B cell (primary cell): ENCODE measurements around the gene CMIP. TPM values are rescaled to one million over a fixed set of nuclear protein-coding genes. Genes with fewer than 3 reads are reported as not detected.
A peak's percentile ranks its signal among the peaks of the same experiment; 100 is the strongest.

Experiments used
- ATAC-seq: fragments of 200-7000 bp; cut with Tn5 transposase; one replicate; pipeline ENCODE4 v1.10.0; 2021; ENCODE audit warnings: low read depth, mild to moderate bottlenecking, moderate number of reproducible peaks, moderate library complexity
- CTCF ChIA-PET: fragments of 350-600 bp; sonication (Branson Sonifier 250); formaldehyde crosslinking; loops from one replicate; lab custom pipeline; 2021; ENCODE audit warnings: antibody characterized with exemption, inconsistent platforms; lab: Charles Lee
- POLR2A ChIA-PET: fragments of 350-600 bp; sonication (Branson Sonifier 250); formaldehyde crosslinking; loops from one replicate; lab custom pipeline; 2021; ENCODE audit warnings: antibody characterized with exemption; lab: Charles Lee
- DNase-seq: peaks from one replicate; pipeline ENCODE4 v3.0.0; 2013
- H2AFZ ChIP-seq: 2 replicates; pipeline ENCODE4 v1.6.1; 2012; ENCODE audit warnings: mild to moderate bottlenecking, low read depth, low read length; ENCODE audit not compliant: insufficient read depth, poor library complexity, severe bottlenecking
- H3K27ac ChIP-seq, 2 donors: 1 replicate in 1 of 2; 2 replicates in 1 of 2; pipeline ENCODE4 v1.5.1; 2012 to 2013; ENCODE audit warnings: low read length in 2 of 2, mild to moderate bottlenecking in 2 of 2, moderate library complexity in 1 of 2
- H3K27me3 ChIP-seq, 4 experiments: fragments of 200-600 bp in 1 of 4; sonication (generic) in 1 of 4; replicated peaks in 1 of 4; 1 replicate in 2 of 4; 2 replicates in 2 of 4; pipeline versions ENCODE4 v1.6.1 to v1.7.0; 2013 to 2016; ENCODE audit warnings: low read length in 3 of 4, mild to moderate bottlenecking in 2 of 4, mixed read lengths in 1 of 4, moderate library complexity in 1 of 4; ENCODE audit not compliant: insufficient read depth in 4 of 4, control insufficient read depth in 3 of 4; ENCODE audit errors: control extremely low read depth in 1 of 4
- H3K36me3 ChIP-seq, 2 experiments: replicated peaks in 1 of 2; 1 replicate in 1 of 2; 2 replicates in 1 of 2; pipeline versions ENCODE4 v1.6.1 to v1.7.1; 2013; ENCODE audit warnings: low read length in 1 of 2; ENCODE audit not compliant: insufficient read depth in 2 of 2, control insufficient read depth in 1 of 2; ENCODE audit errors: control extremely low read depth in 1 of 2, extremely low read depth in 1 of 2
- H3K4me1 ChIP-seq, 2 donors: fragments of 200-600 bp in 1 of 2; sonication (generic) in 1 of 2; 1 replicate in 1 of 2; 2 replicates in 1 of 2; pipeline versions ENCODE4 v1.5.1 to v1.6.1; 2013 to 2017; ENCODE audit warnings: low read length in 2 of 2; ENCODE audit not compliant: control insufficient read depth in 2 of 2, insufficient read depth in 2 of 2
- H3K4me2 ChIP-seq: replicated peaks from 2 replicates; pipeline ENCODE3; 2012; ENCODE audit warnings: mild to moderate bottlenecking, low read depth, low read length; ENCODE audit not compliant: poor library complexity, severe bottlenecking
- H3K4me3 ChIP-seq, 5 experiments: fragments of 200-600 bp in 1 of 5; sonication (generic) in 1 of 5; 1 replicate in 3 of 5; 2 replicates in 2 of 5; pipeline versions ENCODE4 v1.5.1 to v1.7.0; 2011 to 2016; ENCODE audit warnings: low read length in 4 of 5, mild to moderate bottlenecking in 4 of 5, low read depth in 2 of 5, control low read depth in 1 of 5, moderate library complexity in 1 of 5; ENCODE audit not compliant: insufficient read depth in 1 of 5; ENCODE audit errors: control extremely low read depth in 1 of 5, extremely low read depth in 1 of 5
- H3K79me2 ChIP-seq: fragments of 200-600 bp; sonication (generic); one replicate; pipeline ENCODE4 v1.6.0; 2016; ENCODE audit warnings: low read length; ENCODE audit not compliant: control insufficient read depth, insufficient read depth
- H3K9ac ChIP-seq: fragments of 200-600 bp; sonication (generic); 2 replicates; pipeline ENCODE4 v1.6.1; 2017; ENCODE audit warnings: mild to moderate bottlenecking, low read length, moderate library complexity
- H3K9me3 ChIP-seq, 3 donors: one replicate each; pipeline versions ENCODE4 v1.6.1 to v1.7.1; 2013; ENCODE audit warnings: low read length in 2 of 3; ENCODE audit not compliant: control insufficient read depth in 2 of 3, insufficient read depth in 1 of 3; ENCODE audit errors: control extremely low read depth in 1 of 3
- H4K20me1 ChIP-seq: 2 replicates; pipeline ENCODE4 v1.6.0; 2012; ENCODE audit warnings: mild to moderate bottlenecking, low read length; ENCODE audit not compliant: insufficient read depth, control insufficient read depth, poor library complexity, severe bottlenecking
- H3K27ac Mint-ChIP-seq: one replicate; pipeline ENCODE4 v1.8.0; 2021; ENCODE audit warnings: mixed read lengths
- H3K27me3 Mint-ChIP-seq: one replicate; pipeline ENCODE4 v1.8.0; 2021; ENCODE audit warnings: mixed read lengths
- H3K4me1 Mint-ChIP-seq: one replicate; pipeline ENCODE4 v1.8.0; 2021; ENCODE audit warnings: mixed read lengths
- H3K4me3 Mint-ChIP-seq: one replicate; pipeline ENCODE4 v1.8.0; 2021; ENCODE audit warnings: mixed read lengths
- H3K9me3 Mint-ChIP-seq: one replicate; pipeline ENCODE4 v1.8.0; 2022; ENCODE audit warnings: mixed read lengths; ENCODE audit not compliant: insufficient read depth
- CTCF ChIP-seq: fragments of 200-600 bp; IDR thresholded peaks from one replicate; pipeline ENCODE4 v1.8.0; 2022; ENCODE audit warnings: antibody characterized with exemption, mild to moderate bottlenecking
- EZH2 ChIP-seq: IDR thresholded peaks from 2 replicates; pipeline ENCODE4 v1.6.1; 2012; ENCODE audit warnings: borderline replicate concordance, low read depth, mild to moderate bottlenecking, moderate library complexity, low read length; ENCODE audit not compliant: insufficient read depth, poor library complexity, severe bottlenecking
- WGBS: methylation state at CpG from one replicate; pipeline ENCODE4 v1.1.5; 2013; ENCODE audit warnings: missing lambda C conversion rate; ENCODE audit not compliant: insufficient coverage; 5-methylcytosine and 5-hydroxymethylcytosine counted together
- intact Hi-C: fragments of 100-400 bp; cut with micrococcal nuclease; formaldehyde crosslinking; loops from one replicate; pipeline ENCODE4 v1.10.0; 2022
- polyA plus RNA-seq: library from polyadenylated mRNA; depleted of rRNA; stranded (reverse); fragments of >200 nt; gene quantifications from 2 replicates; pipeline ENCODE4 v1.2.3, GENCODE V29; 2012
- total RNA-seq, 2 donors: library from RNA; stranded (reverse); fragments of 120-200 nt in 1 of 2; gene quantifications; 1 replicate in 1 of 2; 2 replicates in 1 of 2; pipeline versions ENCODE4 v1.2.3 to v1.2.4, GENCODE V29; 2013 to 2022

Gene CMIP
- total and polyA plus RNA-seq, 2 donors (not counting 1 experiment from before 2014, with no cell fraction given): 27.1 to 155 TPM

- 88% methylated on average over 6 of the region's 8 CpGs for WGBS
- Histone ChIP-seq H3K27me3 (no peaks in the 10 kb centered on the region), H3K9me3 (peaks cover 0 to 3% (median 0%) of the 10 kb centered on the region in 3 donors), H3K4me1 (peaks cover 12 to 15% of the 10 kb centered on the region in 2 donors), H4K20me1 (no peaks in the 10 kb centered on the region), H3K79me2 (no peaks in the 10 kb centered on the region), H2AFZ (no peak overlapping the region), H3K36me3 (no peaks in the 10 kb centered on the region), H3K4me2 (no peak overlapping the region), H3K27ac (no peak overlapping the region), H3K4me3 (no peak overlapping the region), H3K9ac (no peak overlapping the region)
- intact Hi-C loops: no loop called here
- ATAC-seq: no peak
- POLR2A ChIA-PET: interaction anchor here (0.7 kb wide), 1 partner anchor 17 kb away, joined by 3 read pairs; no protein-coding TSS in a partner anchor
- Mint-ChIP-seq H3K27ac (peak overlapping the region; percentile 10), H3K4me3 (peak overlapping the region; percentile 26), H3K4me1 (peaks cover 22% of the 10 kb centered on the region), H3K9me3 (no peaks in the 10 kb centered on the region), H3K27me3 (no peaks in the 10 kb centered on the region)
- no peak for DNase-seq
- CTCF ChIA-PET: interaction anchor here (1.2 to 4.1 kb wide), 7 partner anchors 7 to 697 kb away, joined by 3 to 32 read pairs (median 11); no protein-coding TSS in a partner anchor
- TF ChIP-seq CTCF (no peak), EZH2 (no peak)
These were observed 287.0 kb downstream of the CMIP start for GRCh38 chr16:81731649-81732048.

GRCh38 chr16:81732699-81733098 is 288.1 kb downstream of the CMIP start:
- no peak overlapping the region for H3K9ac ChIP-seq
- H3K27ac ChIP-seq: no peak overlapping the region
- no peak for ATAC-seq
- no peak for TF ChIP-seq CTCF
- TF ChIP-seq EZH2: no peak
- 83% methylated on average over 1 of the region's 1 CpG for WGBS
- H3K4me1 ChIP-seq: peaks cover 12 to 19% of the 10 kb centered on the region in 2 donors
- no peak overlapping the region for H3K27ac Mint-ChIP-seq
- no peaks in the 10 kb centered on the region for H3K79me2 ChIP-seq
- CTCF ChIA-PET: interaction anchor here (0.7 to 1.4 kb wide), 3 partner anchors 111 to 367 kb away, joined by 3 read pairs; no protein-coding TSS in a partner anchor
- intact Hi-C loops: no loop called here
- no peak for DNase-seq
- H2AFZ ChIP-seq: no peak overlapping the region
- H3K4me2 ChIP-seq: no peak overlapping the region
- POLR2A ChIA-PET: interaction anchor here (0.6 kb wide), 1 partner anchor 303 kb away, joined by 5 read pairs; no protein-coding TSS in a partner anchor
- H3K27me3 Mint-ChIP-seq: no peaks in the 10 kb centered on the region
- no peaks in the 10 kb centered on the region for H3K36me3 ChIP-seq
- H3K27me3 ChIP-seq: no peaks in the 10 kb centered on the region
- peaks cover 0 to 3% (median 0%) of the 10 kb centered on the region in 3 donors for H3K9me3 ChIP-seq
- no peak overlapping the region for H3K4me3 ChIP-seq
- no peaks in the 10 kb centered on the region for H4K20me1 ChIP-seq
- H3K4me3 Mint-ChIP-seq: no peak overlapping the region
- H3K4me1 Mint-ChIP-seq: peaks cover 27% of the 10 kb centered on the region
- H3K9me3 Mint-ChIP-seq: no peaks in the 10 kb centered on the region
